GM12878 (cell line): Measurements from ENCODE around the gene EXOC4. TPM values are rescaled to one million over a fixed set of nuclear protein-coding genes. Genes with fewer than 3 reads are reported as not detected.

Experiments used
- ATAC-seq: fragments of 200-7000 bp; cut with Tn5 transposase; 3 replicates; pipeline ENCODE4 v1.9.1; 2020; ENCODE audit warnings: mild to moderate bottlenecking, moderate library complexity
- BruUV-seq: library from RNA; stranded (reverse); fragments of 400-500 nt; replicated peaks from 2 replicates; lab custom pipeline; 2021; lab: Mats Ljungman, UMichigan
- CTCF ChIA-PET: fragments of 300-600 bp; sonication (Branson Sonifier 250); formaldehyde crosslinking; extraction: SDS; loops from one replicate; lab custom pipeline; 2021; ENCODE audit warnings: inconsistent platforms; lab: Yijun Ruan, JAX
- POLR2A ChIA-PET: fragments of 350-600 bp; formaldehyde crosslinking; extraction: SDS; loops from one replicate; lab custom pipeline; 2021; ENCODE audit warnings: inconsistent platforms; lab: Charles Lee
- RAD21 ChIA-PET: fragments of 300-600 bp; sonication (Branson Sonifier 250); formaldehyde crosslinking; loops from one replicate; lab custom pipeline; 2023; ENCODE audit warnings: antibody characterized with exemption; ENCODE audit not compliant: unreplicated experiment; lab: Charles Lee
- SMC1A ChIA-PET: fragments of 300-600 bp; sonication (Branson Sonifier 250); formaldehyde crosslinking; loops from one replicate; lab custom pipeline; 2023; ENCODE audit not compliant: unreplicated experiment, uncharacterized antibody; lab: Charles Lee
- DNase-seq: peaks from one replicate; pipeline ENCODE4 v3.0.0-alpha.2; 2011; ENCODE audit warnings: low read depth, low spot score
- FAIRE-seq: peaks from 3 replicates; lab custom pipeline; 2011; peaks lifted over from hg19 to GRCh38; lab: Jason Lieb, UNC
- H2AFZ ChIP-seq: 2 replicates; pipeline ENCODE4 v1.6.0; 2011; ENCODE audit warnings: low read depth, low read length, control low read depth; ENCODE audit not compliant: control insufficient read depth
- H3K27ac ChIP-seq: 2 replicates; pipeline ENCODE4 v1.5.1; 2011; ENCODE audit warnings: control low read depth; ENCODE audit not compliant: control insufficient read depth, insufficient read depth
- H3K27me3 ChIP-seq, 2 experiments: replicated peaks in 1 of 2; 2 replicates each; pipeline versions ENCODE4 v1.6.0 to v1.6.1; 2011; ENCODE audit warnings: low read length in 1 of 2; ENCODE audit not compliant: control insufficient read depth in 2 of 2, insufficient read depth in 2 of 2
- H3K36me3 ChIP-seq, 2 experiments: 2 replicates each; pipeline ENCODE4 v1.5.1; 2011; ENCODE audit warnings: low read length in 1 of 2; ENCODE audit not compliant: control insufficient read depth in 2 of 2, insufficient read depth in 2 of 2
- H3K4me1 ChIP-seq: 2 replicates; pipeline ENCODE4 v1.6.1; 2011; ENCODE audit warnings: mild to moderate bottlenecking, low read length, moderate library complexity, mixed read lengths; ENCODE audit not compliant: control insufficient read depth, insufficient read depth
- H3K4me2 ChIP-seq: 2 replicates; pipeline ENCODE4 v1.6.0; 2011; ENCODE audit warnings: control low read depth; ENCODE audit not compliant: control insufficient read depth, insufficient read depth
- H3K4me3 ChIP-seq: fragments of 200-600 bp; sonication (generic); 2 replicates; pipeline ENCODE4 v1.5.1; 2016
- H3K79me2 ChIP-seq: 2 replicates; pipeline ENCODE4 v1.6.0; 2011; ENCODE audit warnings: low read length; ENCODE audit not compliant: control insufficient read depth, insufficient read depth
- H3K9ac ChIP-seq: 2 replicates; pipeline ENCODE4 v1.8.0; 2011; ENCODE audit warnings: low read length, control low read depth, mixed read lengths; ENCODE audit not compliant: control insufficient read depth, insufficient read depth
- H3K9me3 ChIP-seq: replicated peaks from 3 replicates; pipeline ENCODE4 v1.5.1; 2011; ENCODE audit warnings: mild to moderate bottlenecking, low read length; ENCODE audit not compliant: control insufficient read depth, insufficient read depth
- H4K20me1 ChIP-seq: 2 replicates; pipeline ENCODE4 v1.6.0; 2011; ENCODE audit not compliant: control insufficient read depth, insufficient read depth
- CBFB ChIP-seq: IDR thresholded peaks from 2 replicates; pipeline ENCODE4 v1.6.1; 2016; ENCODE audit warnings: antibody characterized with exemption, low read depth
- CBX5 ChIP-seq: sonication (generic); IDR thresholded peaks from 2 replicates; pipeline ENCODE4 v1.6.1; 2016; ENCODE audit warnings: low read depth, moderate library complexity, mild to moderate bottlenecking, inconsistent platforms
- CHD4 ChIP-seq: fragments of 200-600 bp; sonication (generic); IDR thresholded peaks from 2 replicates; pipeline ENCODE4 v1.6.1; 2016; ENCODE audit warnings: mild to moderate bottlenecking
- CUX1 ChIP-seq: IDR thresholded peaks from 2 replicates; pipeline ENCODE4 v1.6.1; 2012; ENCODE audit warnings: improper control_type of control experiment, low read depth, low read length; ENCODE audit not compliant: insufficient replicate concordance
- HDAC2 ChIP-seq: fragments of 200-600 bp; sonication (generic); IDR thresholded peaks from 2 replicates; pipeline ENCODE4 v1.6.1; 2017
- IKZF2 ChIP-seq, 2 experiments: fragments of 450-650 bp; IDR thresholded peaks; 2 replicates each; pipeline ENCODE4 v1.6.1; 2017; ENCODE audit warnings: mild to moderate bottlenecking in 2 of 2, moderate library complexity in 2 of 2
- JUNB ChIP-seq: IDR thresholded peaks from 2 replicates; pipeline ENCODE4 v1.6.1; 2016; ENCODE audit warnings: antibody characterized with exemption, mild to moderate bottlenecking
- RAD51 ChIP-seq: fragments of 450-650 bp; IDR thresholded peaks from 2 replicates; pipeline ENCODE4 v1.6.1; 2016; ENCODE audit warnings: moderate library complexity, mild to moderate bottlenecking, inconsistent platforms
- RELB ChIP-seq: fragments of 450-650 bp; IDR thresholded peaks from 2 replicates; pipeline ENCODE4 v1.6.1; 2017; ENCODE audit warnings: low read depth, mild to moderate bottlenecking, moderate library complexity
- SMAD1 ChIP-seq: fragments of 450-650 bp; IDR thresholded peaks from 2 replicates; pipeline ENCODE4 v1.6.1; 2018; ENCODE audit warnings: mild to moderate bottlenecking, low read depth; ENCODE audit not compliant: partially characterized antibody
- SMAD5 ChIP-seq: IDR thresholded peaks from 2 replicates; pipeline ENCODE4 v1.6.1; 2016; ENCODE audit warnings: antibody characterized with exemption, low read depth
- SREBF2 ChIP-seq: IDR thresholded peaks from 2 replicates; pipeline ENCODE4 v1.6.1; 2012; ENCODE audit warnings: mild to moderate bottlenecking, low read length
- TCF7 ChIP-seq: IDR thresholded peaks from 2 replicates; pipeline ENCODE4 v1.6.1; 2014; ENCODE audit warnings: antibody characterized with exemption, borderline replicate concordance
- USF1 ChIP-seq: IDR thresholded peaks from 2 replicates; pipeline ENCODE4 v1.6.1; 2011; ENCODE audit warnings: borderline replicate concordance, low read depth, mild to moderate bottlenecking, moderate library complexity, mixed read lengths, low read length; ENCODE audit not compliant: insufficient read depth; ENCODE audit errors: extremely low read length
- ZBTB11 ChIP-seq: fragments of 450-650 bp; formaldehyde crosslinking; IDR thresholded peaks from 2 replicates; pipeline ENCODE4 v1.5.0; 2022; ENCODE audit warnings: mild to moderate bottlenecking, missing genetic modification characterization
- WGBS: methylation state at CpG from one replicate; pipeline ENCODE4 v1.1.6; 2016; ENCODE audit warnings: low lambda C conversion rate; ENCODE audit not compliant: insufficient replicate concordance, insufficient coverage; ENCODE audit errors: missing lambda C conversion rate; 5-methylcytosine and 5-hydroxymethylcytosine counted together
- in situ Hi-C: fragments of 300-500 bp; cut with MboI; formaldehyde crosslinking; loops from 9 replicates; pipeline ENCODE4 v1.14.3; 2018; ENCODE audit warnings: mixed read lengths
- intact Hi-C: fragments of 100-400 bp; cut with micrococcal nuclease; formaldehyde crosslinking; loops from one replicate; pipeline ENCODE4 v1.14.2; 2022; ENCODE audit not compliant: unreplicated experiment
- polyA plus RNA-seq, 11 experiments: library from polyadenylated mRNA; depleted of rRNA in 4 of 11; unstranded in 6 of 11; stranded (reverse) in 5 of 11; fragments of >200 nt; fragmentation: Nextera tagmentation in 4 of 11; fragmentation: Illumina TruSeq in 1 of 11; extraction: Ambion mirVana in 4 of 11; extraction: Trizol in 1 of 11; gene quantifications; 1 replicate in 1 of 11; 2 replicates in 10 of 11; pipeline versions ENCODE4 v1.2.1 to v1.2.3, GENCODE V29; 2011 to 2016; ENCODE audit warnings: inconsistent platforms in 2 of 11, missing spikeins in 2 of 11, low read depth in 1 of 11
- total RNA-seq, 4 experiments: library from RNA; depleted of rRNA in 3 of 4; stranded (reverse); fragments of >200 nt in 3 of 4; fragmentation: Illumina TruSeq in 1 of 4; extraction: Trizol in 1 of 4; gene quantifications; 2 replicates each; pipeline versions ENCODE4 v1.2.1 to v1.2.3, GENCODE V29; 2013 to 2021

Gene EXOC4
- total and polyA plus RNA-seq, 10 of the 15 experiments (the other 5 are each of a cell fraction or from before 2014, with no cell fraction given), result 13.2 to 44.5 (median 29.6) TPM

- SMC1A ChIA-PET, result no interaction called here
- FAIRE-seq, result no peak
- no peaks in the 10 kb centered on the region for H4K20me1 ChIP-seq
- TF ChIP-seq HDAC2, result no peak
- no peak for TF ChIP-seq SMAD1
- no peak for TF ChIP-seq CHD4
- TF ChIP-seq CUX1, result no peak
- TF ChIP-seq JUNB, result no peak
- no peak for TF ChIP-seq USF1
- TF ChIP-seq CBFB, result no peak
- TF ChIP-seq RELB, result no peak
- TF ChIP-seq SMAD5, result no peak
- no peak for TF ChIP-seq SREBF2
- TF ChIP-seq ZBTB11 (CRISPR knock-in tag), result no peak
- TF ChIP-seq TCF7, result no peak
- TF ChIP-seq RAD51, result no peak
- TF ChIP-seq IKZF2 (IDR thresholded peaks at IDR 0.05), result no peak
- no peak for TF ChIP-seq CBX5
These were observed 380.2 kb downstream of the EXOC4 start for GRCh38 chr7:133633055-133633454.

More at GRCh38 chr7:133633055-133633454, 380.2 kb downstream of the EXOC4 start:
- intact Hi-C loops (no loop called here), in situ Hi-C loops (no loop called here)
- H3K27ac ChIP-seq, result no peak overlapping the region
- H3K9ac ChIP-seq, result no peak overlapping the region
- 50% methylated on average over 2 of the region's 2 CpGs for WGBS
- BruUV-seq, result no TSS peak
- no peak overlapping the region for H2AFZ ChIP-seq
- DNase-seq (no peak), ATAC-seq (no peak)
- H3K4me1 ChIP-seq, result no peaks in the 10 kb centered on the region
- no peaks in the 10 kb centered on the region; the same call in 2 of the 3 replicates for H3K9me3 ChIP-seq
- no peaks in the 10 kb centered on the region for H3K27me3 ChIP-seq
- no peaks in the 10 kb centered on the region for H3K36me3 ChIP-seq
- POLR2A ChIA-PET, result no interaction called here
- RAD21 ChIA-PET, result no interaction called here
- CTCF ChIA-PET, result no interaction called here
- no peak overlapping the region for H3K4me3 ChIP-seq
- H3K4me2 ChIP-seq, result no peak overlapping the region
- no peaks in the 10 kb centered on the region for H3K79me2 ChIP-seq
